ENCODE data around the gene DOCK3.
"Not testable (repeated sequence)": the region's sequence is repeated elsewhere in the genome, so short reads cannot be mapped to it uniquely, and the experiment has no call there.

Gene DOCK3

GRCh38 chr3:50913260-50913659 is 238.5 kb downstream of the DOCK3 start:
- DNase-seq = no peak

GRCh38 chr3:50922071-50922470 is 247.3 kb downstream of the DOCK3 start:
- not testable (repeated sequence) for DNase-seq

GRCh38 chr3:50923955-50924354 is 249.2 kb downstream of the DOCK3 start:
- DNase-seq = no peak

- DNase-seq = no peak
These were observed 249.9 kb downstream of the DOCK3 start for GRCh38 chr3:50924638-50925037.

- DNase-seq = no peak
These were observed 252.1 kb downstream of the DOCK3 start for GRCh38 chr3:50926868-50927267.

- no peak for DNase-seq
These were observed 255.9 kb downstream of the DOCK3 start for GRCh38 chr3:50930371-50931208.

GRCh38 chr3:50932918-50933317 is 258.2 kb downstream of the DOCK3 start:
- DNase-seq = not testable (repeated sequence)

GRCh38 chr3:50936389-50936788 is 261.7 kb downstream of the DOCK3 start:
- DNase-seq = no peak

- no peak for DNase-seq
These were observed 272.7 kb downstream of the DOCK3 start for GRCh38 chr3:50947419-50947818.

- no peak for DNase-seq
These were observed 275.9 kb downstream of the DOCK3 start for GRCh38 chr3:50950591-50950990.

GRCh38 chr3:50953825-50954414 is 279.2 kb downstream of the DOCK3 start:
- DNase-seq = no peak

GRCh38 chr3:50961386-50961785 is 286.7 kb downstream of the DOCK3 start:
- no peak for DNase-seq

GRCh38 chr3:50971487-50971924 is 296.8 kb downstream of the DOCK3 start:
- DNase-seq = no peak

GRCh38 chr3:50972029-50972428 is 297.3 kb downstream of the DOCK3 start:
- no peak for DNase-seq

GRCh38 chr3:50978586-50978985 is 303.9 kb downstream of the DOCK3 start:
- DNase-seq = not testable (repeated sequence)

- DNase-seq = no peak
These were observed 304.4 kb downstream of the DOCK3 start for GRCh38 chr3:50978991-50979667.

- DNase-seq = no peak
These were observed 308.0 kb downstream of the DOCK3 start for GRCh38 chr3:50982540-50983325.

- DNase-seq = no peak
These were observed 309.2 kb downstream of the DOCK3 start for GRCh38 chr3:50983887-50984286.

GRCh38 chr3:50985893-50986292 is 311.2 kb downstream of the DOCK3 start:
- DNase-seq = no peak

GRCh38 chr3:50986726-50987125 is 312.0 kb downstream of the DOCK3 start:
- no peak for DNase-seq

- DNase-seq = no peak
These were observed 319.8 kb downstream of the DOCK3 start for GRCh38 chr3:50994537-50994936.

GRCh38 chr3:50995085-50995824 is 320.5 kb downstream of the DOCK3 start:
- no peak for DNase-seq

Measured in COR-L47 (cell line).